GM18519 (cell line): ENCODE results near the gene OR5K4.
"Not testable (repeated sequence)": the region's sequence is repeated elsewhere in the genome, so short reads cannot be mapped to it uniquely, and the experiment has no call there.

Experiments used
- ATAC-seq: cut with Tn5 transposase; IDR thresholded peaks from one replicate; pipeline ENCODE4 v1.9.1; 2021; ENCODE audit warnings: mild to moderate bottlenecking, moderate library complexity; ENCODE audit not compliant: unreplicated experiment, low FRiP score

Gene OR5K4

DNA sequence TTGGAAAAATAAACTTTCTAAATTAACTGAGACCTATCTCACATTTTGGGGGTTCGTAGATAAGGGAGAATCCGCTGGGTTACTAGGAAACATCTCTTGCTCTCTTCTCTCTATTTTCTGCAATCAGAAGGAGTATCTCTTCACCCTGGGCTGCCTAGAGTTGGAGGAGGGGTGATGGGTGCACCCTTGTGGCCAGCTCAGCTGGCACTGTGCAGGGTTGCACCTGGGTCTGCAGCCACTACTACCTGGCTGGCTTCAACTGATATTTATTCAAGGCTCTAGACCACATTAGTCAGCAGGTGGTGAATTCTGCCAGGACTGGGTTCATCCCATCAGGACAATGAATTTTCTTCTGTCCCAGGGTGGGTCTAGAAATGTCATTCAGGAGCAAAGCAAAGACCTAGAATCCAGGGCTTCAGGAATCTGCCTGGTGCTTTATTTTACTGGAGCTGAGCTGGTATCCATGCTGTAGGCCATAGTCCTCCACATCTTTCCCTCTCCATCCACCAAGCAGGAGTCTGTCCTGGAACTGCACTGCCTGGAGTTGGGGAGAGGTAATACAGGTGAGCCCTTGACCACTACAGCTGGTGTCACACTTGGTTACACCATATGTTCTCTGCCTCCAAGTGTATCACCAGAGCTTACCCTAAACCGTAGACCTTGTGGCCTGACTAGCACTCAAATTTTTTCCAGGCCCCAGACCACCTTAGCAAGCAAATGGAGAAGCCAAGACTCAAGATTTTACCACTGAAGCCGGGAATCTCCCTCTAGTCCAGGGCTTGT, 14.0 kb downstream of the OR5K4 start:
- no peak for ATAC-seq

DNA sequence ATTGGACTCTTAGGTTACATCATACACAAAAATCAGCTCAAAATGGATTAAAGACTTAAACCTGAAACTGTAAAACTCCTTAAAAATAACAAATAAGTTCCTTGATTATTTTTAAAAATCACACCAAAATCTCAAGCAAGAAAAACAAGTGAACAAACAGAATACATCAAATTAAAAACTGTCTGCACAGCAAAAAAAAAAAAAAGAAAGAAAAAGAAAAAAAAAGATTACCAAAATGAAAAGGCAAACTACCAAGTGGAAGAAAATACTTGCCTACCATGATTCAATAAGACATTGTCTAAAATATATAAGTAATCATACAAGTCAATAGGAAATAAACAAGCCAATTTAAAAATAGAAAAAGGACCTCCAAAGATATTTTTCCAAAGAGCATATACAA, 17.5 kb downstream of the OR5K4 start:
- no peak for ATAC-seq

DNA sequence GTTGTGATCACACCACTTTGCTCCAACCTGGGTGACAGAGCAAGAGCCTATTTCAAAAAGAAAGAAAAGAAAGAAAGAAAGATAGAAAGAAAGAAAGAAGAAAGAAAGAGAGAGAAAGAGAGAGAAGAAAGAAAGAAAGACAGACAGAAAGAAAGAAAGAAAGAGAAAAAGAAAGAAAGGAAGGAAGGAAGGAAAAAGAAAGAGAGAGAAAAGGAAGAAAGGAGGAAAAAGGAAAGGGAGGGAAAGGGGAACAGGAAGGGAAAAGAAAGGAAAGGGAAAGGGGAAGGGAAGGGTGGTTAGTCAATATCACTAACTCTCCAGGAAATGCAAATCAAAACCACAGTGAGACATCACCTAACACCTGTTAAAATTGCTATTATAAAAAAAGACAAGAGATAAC, 18.2 kb downstream of the OR5K4 start:
- no peak for ATAC-seq

DNA sequence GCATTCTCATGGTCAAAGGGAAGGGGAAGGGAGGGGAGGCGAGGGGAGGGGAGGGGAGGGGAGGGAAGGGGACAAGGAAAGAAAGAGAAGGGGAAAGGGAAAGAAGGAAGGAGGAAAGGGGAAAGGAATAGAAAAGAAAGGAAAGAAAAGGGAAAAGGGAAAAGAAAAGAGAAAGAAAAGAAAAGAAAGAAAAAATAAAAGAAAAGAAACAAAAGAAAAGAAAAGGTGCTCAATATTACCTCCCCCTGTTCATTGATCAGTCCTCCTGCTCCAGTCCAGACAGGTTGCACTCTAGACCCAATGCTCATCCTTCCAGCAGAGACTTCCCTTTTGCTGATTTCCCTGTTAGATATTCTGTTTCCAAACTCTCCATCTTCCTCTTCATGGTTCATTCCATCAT, 18.8 kb downstream of the OR5K4 start:
- no peak for ATAC-seq

DNA sequence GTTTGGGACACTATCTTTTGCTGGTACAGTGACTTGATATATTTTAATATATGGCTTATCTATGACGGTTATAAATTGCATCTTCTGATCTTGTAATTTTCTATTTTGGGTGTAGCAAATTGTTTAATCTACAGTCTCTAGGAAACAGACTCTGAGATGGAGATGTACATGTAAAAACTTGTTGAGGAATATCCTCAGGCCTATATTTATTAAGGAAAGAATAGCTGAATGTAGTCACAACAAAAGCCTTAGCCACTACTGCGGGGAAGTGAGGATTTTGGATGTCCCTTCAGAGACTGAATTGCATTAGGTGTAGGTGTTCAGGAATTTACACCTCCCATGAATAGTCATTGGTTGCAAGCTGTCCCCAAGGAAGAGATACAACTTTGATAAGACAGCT, 23.0 kb downstream of the OR5K4 start:
- no peak for ATAC-seq

DNA sequence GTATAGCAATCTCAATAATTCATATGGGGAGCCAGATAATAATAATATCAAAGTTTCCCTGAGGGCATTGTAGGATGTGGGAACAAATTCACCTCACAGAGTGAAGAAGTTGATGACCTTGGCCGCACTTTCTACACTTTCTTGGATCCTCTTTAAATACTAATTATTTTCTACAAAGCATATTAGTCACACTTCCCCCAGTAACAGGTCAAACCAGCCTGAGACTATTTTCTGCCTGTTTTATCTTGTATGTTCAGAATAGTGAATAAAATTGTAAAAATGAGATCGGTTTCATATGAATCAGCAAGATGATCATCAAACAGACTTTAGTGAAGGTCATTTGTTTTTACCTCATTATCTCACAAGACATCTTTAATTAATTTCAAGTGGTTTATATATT, 34.5 kb downstream of the OR5K4 start:
- no peak for ATAC-seq

DNA sequence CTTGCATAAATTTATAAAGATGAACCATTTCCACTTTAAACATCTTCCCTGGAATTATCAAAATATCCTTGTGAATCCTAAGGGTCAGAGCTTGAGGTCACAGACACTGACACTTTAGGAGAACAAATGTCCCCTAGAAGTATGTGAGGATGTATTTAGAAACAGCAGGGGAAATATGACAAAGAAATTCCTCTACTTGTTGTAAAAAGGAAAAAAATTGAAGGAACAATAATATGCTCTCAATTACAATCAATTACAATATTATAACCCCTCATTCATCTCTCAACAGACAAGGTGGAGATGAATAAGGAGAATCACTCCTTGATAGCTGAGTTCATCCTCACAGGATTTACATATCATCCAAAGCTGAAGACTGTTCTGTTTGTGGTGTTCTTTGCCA, 36.7 kb downstream of the OR5K4 start, which contains the start of gene OR5K3:
Gene OR5K3 (plus strand): TSS at position 301 of the 400 bp plus-strand sequence. CDS start 0 bp downstream, at position 301.
- ATAC-seq, result no peak

DNA sequence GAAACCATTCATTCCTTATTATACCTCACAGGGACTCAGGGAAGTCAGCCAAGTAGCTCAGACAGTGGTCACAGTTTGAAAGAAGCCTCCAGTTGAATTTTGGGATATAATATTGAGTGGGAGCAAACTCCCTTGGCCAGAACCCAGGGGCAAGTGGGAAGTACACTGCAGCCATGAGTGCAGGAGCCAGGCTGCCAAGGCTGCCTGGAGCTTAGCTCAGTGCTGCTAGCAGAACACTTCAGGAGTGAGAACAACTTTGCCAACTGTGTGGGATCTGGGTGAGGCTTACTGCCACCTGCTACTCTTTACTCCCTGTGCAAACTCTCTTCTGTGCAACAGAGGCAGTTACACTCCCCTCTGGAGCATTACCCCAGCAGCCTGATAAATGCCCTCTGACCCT, 41.4 kb downstream of the OR5K4 start:
- ATAC-seq, result no peak

DNA sequence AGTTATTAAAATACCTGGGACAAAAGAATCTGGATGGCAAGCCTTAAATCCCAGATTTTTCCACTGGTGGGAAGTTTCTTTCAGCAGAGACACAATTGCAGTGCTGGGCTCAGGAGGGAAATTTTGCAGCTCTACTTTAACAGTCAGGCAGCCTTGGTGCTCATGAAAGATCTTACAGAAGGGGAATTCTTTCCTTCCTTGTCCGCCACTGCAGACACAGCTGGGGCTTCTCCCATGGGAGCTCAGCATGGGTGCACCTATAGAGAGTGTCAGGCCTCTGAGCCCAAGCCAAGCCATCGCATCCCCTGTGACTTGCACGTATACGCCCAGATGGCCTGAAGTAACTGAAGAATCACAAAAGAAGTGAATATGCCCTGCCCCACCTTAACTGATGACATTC, 42.8 kb downstream of the OR5K4 start:
- not testable (repeated sequence) for ATAC-seq

DNA sequence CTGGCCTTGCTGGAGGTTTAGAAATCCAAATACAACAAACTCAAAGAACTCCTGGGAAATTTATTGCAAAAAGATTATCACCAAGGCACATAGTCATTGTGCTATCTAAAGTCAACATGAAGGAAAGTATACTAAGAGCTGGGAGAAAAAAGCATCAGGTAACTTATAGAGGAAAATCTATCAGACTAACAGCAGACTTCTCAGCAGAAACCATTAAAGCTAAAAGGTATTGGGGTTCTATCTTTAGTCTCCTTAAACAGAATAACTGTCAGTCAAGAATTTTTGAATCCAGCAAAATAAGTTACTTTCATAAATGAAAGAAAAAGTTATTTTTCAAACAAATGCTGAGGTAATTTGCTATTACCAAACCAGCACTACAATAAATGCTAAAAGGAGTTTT, 44.9 kb downstream of the OR5K4 start:
- no peak for ATAC-seq

DNA sequence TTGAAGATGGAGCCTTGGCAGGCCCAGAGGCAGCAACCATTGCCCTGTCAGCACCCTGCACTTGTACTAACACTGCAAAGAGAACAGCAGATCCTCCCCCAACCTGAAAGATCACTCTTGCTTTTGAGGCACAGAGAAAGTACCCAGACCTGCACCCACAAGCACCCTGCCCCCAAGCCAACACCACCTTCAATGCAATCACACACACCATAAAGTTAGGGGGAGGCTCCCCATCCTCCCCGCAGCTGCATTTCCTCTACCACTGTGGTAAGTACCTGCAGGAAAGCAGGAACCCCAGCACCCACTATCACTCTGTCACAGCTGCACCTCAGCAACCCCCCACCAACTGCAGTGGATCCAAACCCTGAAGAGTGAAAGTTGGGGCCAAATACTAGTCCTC, 48.9 kb downstream of the OR5K4 start:
- no peak for ATAC-seq

DNA sequence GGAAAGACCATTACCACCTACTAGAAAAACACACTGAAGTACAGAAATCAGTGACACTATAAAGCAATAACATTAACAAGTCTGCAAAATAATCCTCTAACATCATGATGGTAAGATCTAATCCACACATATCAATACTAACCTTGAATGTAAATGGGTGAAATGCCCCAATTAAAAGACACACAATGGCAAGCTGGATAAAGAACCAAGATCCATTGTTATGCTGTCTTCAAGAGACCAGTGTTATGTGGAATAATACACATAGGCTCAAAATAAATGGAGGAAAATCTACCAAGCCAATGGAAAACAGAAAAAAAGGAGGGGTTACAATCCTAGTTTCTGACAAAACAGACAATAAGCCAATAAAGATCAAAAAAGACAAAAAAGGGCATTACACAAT, 50.4 kb downstream of the OR5K4 start:
- ATAC-seq, result no peak
